IMR-90 (cell line): Measurements from ENCODE around the gene TAP2. TPM values are rescaled to one million over a fixed set of nuclear protein-coding genes. Genes with fewer than 3 reads are reported as not detected.

Source experiments
- ATAC-seq: fragments of 200-7000 bp; cut with Tn5 transposase; 2 replicates; pipeline ENCODE4 v1.9.1; 2020; ENCODE audit warnings: low read depth, mild to moderate bottlenecking, moderate library complexity
- BruUV-seq: library from RNA; stranded (reverse); fragments of 400-500 nt; replicated peaks from 2 replicates; lab custom pipeline; 2021; lab: Mats Ljungman, UMichigan
- CTCF ChIA-PET: fragments of 300-600 bp; formaldehyde crosslinking; extraction: SDS; loops from one replicate; lab custom pipeline; 2021; ENCODE audit warnings: antibody characterized with exemption; lab: Yijun Ruan, JAX
- POLR2A ChIA-PET: fragments of 300-600 bp; sonication (Branson Sonifier 250); formaldehyde crosslinking; loops from one replicate; lab custom pipeline; 2022; ENCODE audit warnings: antibody characterized with exemption; ENCODE audit not compliant: unreplicated experiment; lab: Charles Lee
- DNase-seq: peaks from one replicate; pipeline ENCODE4 v3.0.0; 2013
- H2AFZ ChIP-seq: replicated peaks from 2 replicates; pipeline ENCODE3; 2013; ENCODE audit warnings: low read length, mild to moderate bottlenecking; ENCODE audit not compliant: poor library complexity
- H2AK5ac ChIP-seq: 2 replicates; pipeline ENCODE4 v1.6.1; 2013; ENCODE audit warnings: low read depth, low read length, inconsistent platforms
- H2AK9ac ChIP-seq: replicated peaks from 2 replicates; pipeline ENCODE3; 2013; ENCODE audit warnings: mild to moderate bottlenecking, low read depth, low read length, moderate library complexity; ENCODE audit not compliant: poor library complexity
- H2BK120ac ChIP-seq: 2 replicates; pipeline ENCODE4 v1.6.1; 2013; ENCODE audit warnings: low read depth, low read length, inconsistent platforms
- H2BK15ac ChIP-seq: 3 replicates; pipeline ENCODE4 v1.6.1; 2013; ENCODE audit warnings: low read depth, low read length, inconsistent platforms
- H2BK20ac ChIP-seq: 2 replicates; pipeline ENCODE4 v1.6.1; 2013; ENCODE audit warnings: low read depth, mild to moderate bottlenecking, inconsistent platforms, low read length, moderate library complexity
- H2BK5ac ChIP-seq: 2 replicates; pipeline ENCODE4 v1.6.1; 2013; ENCODE audit warnings: mild to moderate bottlenecking, low read depth, low read length, inconsistent platforms; ENCODE audit not compliant: poor library complexity, severe bottlenecking
- H3K14ac ChIP-seq: replicated peaks from 2 replicates; pipeline ENCODE4 v1.6.1; 2013; ENCODE audit warnings: low read depth, low read length, inconsistent platforms
- H3K18ac ChIP-seq: 2 replicates; pipeline ENCODE4 v1.6.1; 2013; ENCODE audit warnings: low read depth, low read length, control low read depth
- H3K23ac ChIP-seq: 2 replicates; pipeline ENCODE4 v1.6.1; 2013; ENCODE audit warnings: low read depth, low read length, inconsistent platforms
- H3K27ac ChIP-seq: 2 replicates; pipeline ENCODE4 v1.5.1; 2013; ENCODE audit warnings: mild to moderate bottlenecking, control low read depth, low read length; ENCODE audit not compliant: insufficient read depth
- H3K27me3 ChIP-seq: 2 replicates; pipeline ENCODE4 v1.6.1; 2013; ENCODE audit warnings: low read length; ENCODE audit not compliant: control insufficient read depth, insufficient read depth
- H3K36me3 ChIP-seq: 2 replicates; pipeline ENCODE4 v1.6.1; 2013; ENCODE audit warnings: low read length, mixed read lengths; ENCODE audit not compliant: control insufficient read depth, insufficient read depth
- H3K4ac ChIP-seq: 2 replicates; pipeline ENCODE4 v1.6.1; 2013; ENCODE audit warnings: low read depth, low read length, inconsistent platforms
- H3K4me1 ChIP-seq: 2 replicates; pipeline ENCODE4 v1.6.1; 2013; ENCODE audit warnings: low read length, mixed read lengths; ENCODE audit not compliant: control insufficient read depth, insufficient read depth
- H3K4me2 ChIP-seq: 2 replicates; pipeline ENCODE4 v1.6.1; 2013; ENCODE audit warnings: low read depth, mild to moderate bottlenecking, control low read depth, low read length, moderate library complexity
- H3K4me3 ChIP-seq: 2 replicates; pipeline ENCODE4 v1.5.1; 2013; ENCODE audit warnings: low read depth, mild to moderate bottlenecking, control low read depth, low read length, moderate library complexity; ENCODE audit not compliant: insufficient read depth
- H3K56ac ChIP-seq: 2 replicates; pipeline ENCODE4 v1.6.1; 2013; ENCODE audit warnings: low read length, inconsistent platforms; ENCODE audit not compliant: insufficient read depth; ENCODE audit errors: extremely low read depth
- H3K79me1 ChIP-seq, 2 experiments: 2 replicates each; pipeline ENCODE4 v1.6.1; 2013; ENCODE audit warnings: low read length in 2 of 2, inconsistent platforms in 1 of 2, low read depth in 1 of 2
- H3K9ac ChIP-seq: 2 replicates; pipeline ENCODE4 v1.6.1; 2013; ENCODE audit warnings: low read depth, low read length, control low read depth
- H3K9me1 ChIP-seq: 2 replicates; pipeline ENCODE4 v1.6.1; 2013; ENCODE audit warnings: low read length, inconsistent platforms; ENCODE audit not compliant: insufficient read depth
- H3K9me3 ChIP-seq: 2 replicates; pipeline ENCODE4 v1.6.1; 2013; ENCODE audit warnings: low read length; ENCODE audit not compliant: control insufficient read depth, insufficient read depth
- H4K20me1 ChIP-seq: 2 replicates; pipeline ENCODE4 v1.6.1; 2013; ENCODE audit warnings: low read length, inconsistent platforms; ENCODE audit not compliant: insufficient read depth
- H4K5ac ChIP-seq: 2 replicates; pipeline ENCODE4 v1.6.1; 2013; ENCODE audit warnings: mild to moderate bottlenecking, low read depth, low read length, control low read depth
- H4K8ac ChIP-seq, 2 experiments: 2 replicates each; pipeline ENCODE4 v1.6.1; 2013; ENCODE audit warnings: low read depth in 2 of 2, low read length in 2 of 2, control low read depth in 1 of 2, inconsistent platforms in 1 of 2
- H4K91ac ChIP-seq: 2 replicates; pipeline ENCODE4 v1.6.1; 2013; ENCODE audit warnings: low read depth, low read length, inconsistent platforms; ENCODE audit not compliant: insufficient read depth
- BHLHE40 ChIP-seq: fragments of 150-350 bp; IDR thresholded peaks from 2 replicates; pipeline ENCODE4 v1.6.1; 2016; ENCODE audit warnings: mild to moderate bottlenecking, low read depth, low read length
- CEBPB ChIP-seq: IDR thresholded peaks from 2 replicates; pipeline ENCODE4 v1.6.1; 2012; ENCODE audit warnings: low read depth, low read length, improper control_type of control experiment
- CHD1 ChIP-seq: IDR thresholded peaks from 2 replicates; pipeline ENCODE4 v1.6.1; 2012; ENCODE audit warnings: low read depth, low read length, improper control_type of control experiment
- CTCF ChIP-seq: conservative IDR thresholded peaks from 2 replicates; pipeline ENCODE4 v1.5.1; 2012; ENCODE audit warnings: mild to moderate bottlenecking, low read depth, low read length, improper control_type of control experiment
- ELK1 ChIP-seq: fragments of 150-350 bp; IDR thresholded peaks from 2 replicates; pipeline ENCODE4 v1.6.1; 2016; ENCODE audit warnings: low read depth, mild to moderate bottlenecking, low read length, moderate library complexity, borderline replicate concordance
- FOS ChIP-seq: fragments of 150-350 bp; IDR thresholded peaks from 2 replicates; pipeline ENCODE4 v1.6.1; 2016; ENCODE audit warnings: low read depth, low read length
- MAFK ChIP-seq: IDR thresholded peaks from 2 replicates; pipeline ENCODE4 v1.6.1; 2012; ENCODE audit warnings: low read depth, low read length, improper control_type of control experiment
- MAZ ChIP-seq: IDR thresholded peaks from 2 replicates; pipeline ENCODE4 v1.6.1; 2012; ENCODE audit warnings: low read depth, mild to moderate bottlenecking, low read length, improper control_type of control experiment, moderate library complexity, borderline replicate concordance
- MXI1 ChIP-seq: IDR thresholded peaks from 2 replicates; pipeline ENCODE4 v1.6.1; 2012; ENCODE audit warnings: low read depth, mild to moderate bottlenecking, low read length, moderate library complexity, borderline replicate concordance
- NFE2L2 ChIP-seq: fragments of 150-350 bp; IDR thresholded peaks from 2 replicates; pipeline ENCODE4 v1.6.1; 2016; ENCODE audit warnings: low read depth, mild to moderate bottlenecking, low read length
- POLR2A ChIP-seq: IDR thresholded peaks from 2 replicates; pipeline ENCODE4 v1.6.1; 2012; ENCODE audit warnings: mild to moderate bottlenecking, low read depth, low read length
- RAD21 ChIP-seq: IDR thresholded peaks from 2 replicates; pipeline ENCODE4 v1.6.1; 2012; ENCODE audit warnings: low read length, improper control_type of control experiment
- RCOR1 ChIP-seq: IDR thresholded peaks from 2 replicates; pipeline ENCODE4 v1.6.1; 2012; ENCODE audit warnings: mild to moderate bottlenecking, low read length, improper control_type of control experiment; ENCODE audit not compliant: insufficient replicate concordance
- RFX5 ChIP-seq: IDR thresholded peaks from 2 replicates; pipeline ENCODE4 v1.8.0; 2012; ENCODE audit warnings: low read depth, mild to moderate bottlenecking, low read length, moderate library complexity
- USF2 ChIP-seq: fragments of 150-350 bp; IDR thresholded peaks from 2 replicates; pipeline ENCODE4 v1.6.1; 2017; ENCODE audit warnings: mild to moderate bottlenecking, antibody characterized with exemption, low read length, low read depth
- WGBS, 2 experiments: methylation state at CpG; one replicate each; pipeline versions ENCODE4 v1.1.5 to v1.1.7; 2013; ENCODE audit warnings: missing lambda C conversion rate in 2 of 2; ENCODE audit not compliant: insufficient read length in 1 of 2; ENCODE audit errors: extremely low coverage in 2 of 2; 5-methylcytosine and 5-hydroxymethylcytosine counted together
- dilution Hi-C: fragments of 300-500 bp; cut with HindIII; formaldehyde crosslinking; loops from one replicate; pipeline ENCODE4 v1.14.3; 2018; ENCODE audit warnings: low sequenced_read_pairs; ENCODE audit not compliant: unreplicated experiment
- in situ Hi-C: fragments of 300-500 bp; cut with MboI; formaldehyde crosslinking; loops from 3 replicates; pipeline ENCODE4 v1.14.3; 2019; ENCODE audit warnings: low sequenced_read_pairs, inconsistent platforms, mixed read lengths
- intact Hi-C: fragments of 100-400 bp; cut with micrococcal nuclease; formaldehyde crosslinking; loops from 2 replicates; pipeline ENCODE4 v1.10.0; 2022
- polyA plus RNA-seq, 3 experiments: library from polyadenylated mRNA; depleted of rRNA; stranded (reverse); fragments of >200 nt; gene quantifications; 2 replicates each; pipeline ENCODE4 v1.2.3, GENCODE V29; 2012; ENCODE audit warnings: low replicate concordance in 1 of 3
- total RNA-seq: library from RNA; depleted of rRNA; stranded (reverse); fragments of >200 nt; gene quantifications from 2 replicates; pipeline ENCODE4 v1.2.3, GENCODE V29; 2012

The TAP2 gene
- total and polyA plus RNA-seq, 2 of the 4 experiments (the other 2 are of a cell fraction), result 6.6 to 11.4 TPM

GRCh38 chr6:32837651-32838113 is 857 bp downstream of the TAP2 start (continued):
- TF ChIP-seq FOS, result no peak

- Histone ChIP-seq H3K4me1 (peaks cover 6% of the 10 kb centered on the region), H3K18ac (no peak overlapping the region), H4K5ac (no peak overlapping the region), H3K4me2 (no peak overlapping the region), H4K91ac (no peak overlapping the region), H3K36me3 (peaks cover 13% of the 10 kb centered on the region), H2BK5ac (no peak overlapping the region), H3K27me3 (no peaks in the 10 kb centered on the region), H3K23ac (no peak overlapping the region), H2AFZ (no peak overlapping the region), H2BK15ac (no peak overlapping the region), H2AK9ac (no peak overlapping the region), H3K27ac (no peak overlapping the region), H3K4me3 (no peak overlapping the region), H4K20me1 (no peaks in the 10 kb centered on the region), H2BK20ac (no peak overlapping the region), H2AK5ac (no peak overlapping the region), H3K79me1 (peaks cover 2 to 11% of the 10 kb centered on the region in 2 experiments; a peak in 2 of 4 replicates), H4K8ac (no peak overlapping the region), H3K9ac (no peak overlapping the region), H2BK120ac (no peak overlapping the region), H3K56ac (no peak overlapping the region), H3K4ac (no peak overlapping the region), H3K14ac (no peak overlapping the region), H3K9me1 (0 out of 2 replicates have a peak, but pooled peaks cover under 1% of the 10 kb centered on the region), H3K9me3 (no peaks in the 10 kb centered on the region)
- dilution Hi-C loops, result no loop called here
- POLR2A ChIA-PET, result no interaction called here
- WGBS, 2 experiments, result no CpG with 5 or more reads among the region's 2 CpGs
- intact Hi-C loops, result no loop called here
- CTCF ChIA-PET, result no interaction called here
- DNase-seq (no peak), ATAC-seq (no peak)
- in situ Hi-C loops, result no loop called here
- no TSS peak for BruUV-seq
- TF ChIP-seq USF2, result no peak
- no peak for TF ChIP-seq RCOR1
- no peak for TF ChIP-seq FOS
- no peak for TF ChIP-seq RAD21
- no peak for TF ChIP-seq BHLHE40
- no peak for TF ChIP-seq MXI1
- no peak for TF ChIP-seq CHD1
- TF ChIP-seq RFX5, result no peak
- TF ChIP-seq CTCF, result no peak
- no peak for TF ChIP-seq MAFK
- no peak for TF ChIP-seq NFE2L2
- no peak for TF ChIP-seq ELK1
- no peak for TF ChIP-seq CEBPB
- no peak for TF ChIP-seq POLR2A
- TF ChIP-seq MAZ, result no peak
Measured at GRCh38 chr6:32836873-32837272, 1.7 kb downstream of the TAP2 start.
